GM18907 (cell line): Measurements from ENCODE around the gene SPNS1.
"Not testable (repeated sequence)": the region's sequence is repeated elsewhere in the genome, so short reads cannot be mapped to it uniquely, and the experiment has no call there.

Experiments
- ATAC-seq: cut with Tn5 transposase; IDR thresholded peaks from one replicate; pipeline ENCODE4 v1.9.1; 2021; ENCODE audit warnings: mild to moderate bottlenecking, moderate library complexity; ENCODE audit not compliant: unreplicated experiment

The SPNS1 gene

GRCh38 chr16:28987170-28987853, 12.7 kb downstream of the SPNS1 start:
- no peak for ATAC-seq

- ATAC-seq, result no peak
Measured at GRCh38 chr16:28989363-28989762, 14.8 kb downstream of the SPNS1 start.

- ATAC-seq, result no peak
Measured at GRCh38 chr16:28990375-28991040, 15.9 kb downstream of the SPNS1 start.

- ATAC-seq, result no peak
Measured at GRCh38 chr16:28991687-28992086, 17.1 kb downstream of the SPNS1 start.

GRCh38 chr16:28992496-28992895, 17.9 kb downstream of the SPNS1 start:
- ATAC-seq, result no peak

- no peak for ATAC-seq
Measured at GRCh38 chr16:28998837-28999236, 24.3 kb downstream of the SPNS1 start.

GRCh38 chr16:28999577-28999976, 25.0 kb downstream of the SPNS1 start:
- ATAC-seq, result no peak

GRCh38 chr16:29000019-29000418, 25.4 kb downstream of the SPNS1 start:
- ATAC-seq, result no peak

- not testable (repeated sequence) for ATAC-seq
Measured at GRCh38 chr16:29004496-29005139, 30.0 kb downstream of the SPNS1 start.

- ATAC-seq, result no peak
Measured at GRCh38 chr16:29007730-29008593, 33.4 kb downstream of the SPNS1 start.

- ATAC-seq, result no peak
Measured at GRCh38 chr16:29009050-29009837, 34.7 kb downstream of the SPNS1 start.

GRCh38 chr16:29009838-29010166, 35.2 kb downstream of the SPNS1 start:
- no peak for ATAC-seq

GRCh38 chr16:29011112-29011511, 36.5 kb downstream of the SPNS1 start:
- no peak for ATAC-seq

- no peak for ATAC-seq
Measured at GRCh38 chr16:29011851-29012250, 37.3 kb downstream of the SPNS1 start.

- no peak for ATAC-seq
Measured at GRCh38 chr16:29012913-29013553, 38.5 kb downstream of the SPNS1 start.

GRCh38 chr16:29014561-29015069, 40.0 kb downstream of the SPNS1 start:
- no peak for ATAC-seq

- ATAC-seq, result no peak
Measured at GRCh38 chr16:29022196-29022595, 47.6 kb downstream of the SPNS1 start.

GRCh38 chr16:29023279-29024277, 49.0 kb downstream of the SPNS1 start:
- no peak for ATAC-seq

- no peak for ATAC-seq
Measured at GRCh38 chr16:29024278-29024677, 49.7 kb downstream of the SPNS1 start.
